Eye (tissue), 1 donor: ENCODE data around the gene UQCR10.
A peak's percentile ranks its signal among the peaks of the same experiment; 100 is the strongest.

Experiments
- DNase-seq: peaks from one replicate; pipeline ENCODE4 v3.0.0-alpha.2; 2015

UQCR10 gene

DNA sequence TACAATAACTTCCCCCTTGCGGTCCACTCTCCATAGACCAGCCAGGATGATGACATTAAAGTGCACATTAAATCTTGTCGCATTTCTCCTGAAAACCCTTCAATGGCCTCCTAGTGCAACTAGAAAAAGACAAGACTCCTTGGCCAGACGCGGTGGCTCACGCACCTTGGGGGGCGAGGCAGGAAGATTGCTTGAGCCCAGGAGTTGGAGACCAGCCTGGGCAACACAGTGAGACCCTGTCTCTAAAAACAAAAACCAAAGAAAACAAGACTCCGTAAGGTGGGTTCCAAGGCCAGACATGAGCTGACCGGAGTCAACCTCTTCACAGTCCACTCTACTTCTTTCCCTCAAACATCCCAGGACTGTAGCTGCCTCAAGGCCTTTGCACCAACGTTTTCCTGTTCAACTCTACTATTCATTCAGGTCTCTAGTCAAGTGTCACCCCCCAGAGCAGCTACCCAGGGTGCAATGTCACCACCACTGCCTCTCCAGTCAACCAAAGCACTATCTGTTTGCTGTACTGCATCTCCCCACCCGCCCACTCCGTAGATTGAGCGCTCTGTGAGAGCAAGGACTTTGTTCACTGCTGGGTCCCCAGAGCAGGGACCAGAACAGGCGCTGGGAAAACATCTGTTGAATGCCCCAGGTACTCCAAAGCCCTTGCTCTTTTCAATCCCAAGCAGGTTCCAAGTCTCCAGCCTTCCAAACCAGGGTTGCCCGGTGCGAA is 1.1 kb upstream of the UQCR10 start:
- no peak for DNase-seq

DNA sequence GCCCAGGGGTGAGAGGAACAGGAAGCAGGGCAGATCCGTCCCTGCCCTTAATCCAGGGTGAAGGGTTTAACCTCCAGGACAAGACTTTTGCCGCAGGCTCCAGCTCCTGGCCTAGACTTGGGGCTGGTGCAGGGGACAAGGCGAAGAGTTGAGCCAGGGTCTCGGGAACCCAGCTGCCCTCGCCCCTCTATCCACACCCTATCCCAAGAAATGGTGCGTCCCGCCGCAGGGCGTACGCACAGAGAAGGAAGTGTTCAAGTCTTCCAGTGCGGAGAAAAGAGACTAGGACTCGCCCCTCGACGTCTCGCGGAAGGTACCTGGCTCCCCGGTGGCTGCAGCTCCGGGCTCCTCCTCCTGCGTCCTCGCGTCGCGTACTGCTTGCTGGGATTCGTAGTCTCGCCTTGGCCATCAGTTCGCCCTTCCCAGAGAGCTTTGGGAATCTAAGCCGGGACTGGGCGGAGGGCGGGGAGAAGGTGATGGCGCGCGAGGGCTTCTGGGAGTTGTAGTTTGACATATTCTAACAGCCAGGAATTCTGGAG is 468 bp upstream of the UQCR10 start, which contains the start of gene ZMAT5:
ZMAT5 (minus strand) TSS at position 376 of the 539 bp plus-strand sequence. CDS start 18,463 bp downstream, outside the sequence.
- no peak for DNase-seq

DNA sequence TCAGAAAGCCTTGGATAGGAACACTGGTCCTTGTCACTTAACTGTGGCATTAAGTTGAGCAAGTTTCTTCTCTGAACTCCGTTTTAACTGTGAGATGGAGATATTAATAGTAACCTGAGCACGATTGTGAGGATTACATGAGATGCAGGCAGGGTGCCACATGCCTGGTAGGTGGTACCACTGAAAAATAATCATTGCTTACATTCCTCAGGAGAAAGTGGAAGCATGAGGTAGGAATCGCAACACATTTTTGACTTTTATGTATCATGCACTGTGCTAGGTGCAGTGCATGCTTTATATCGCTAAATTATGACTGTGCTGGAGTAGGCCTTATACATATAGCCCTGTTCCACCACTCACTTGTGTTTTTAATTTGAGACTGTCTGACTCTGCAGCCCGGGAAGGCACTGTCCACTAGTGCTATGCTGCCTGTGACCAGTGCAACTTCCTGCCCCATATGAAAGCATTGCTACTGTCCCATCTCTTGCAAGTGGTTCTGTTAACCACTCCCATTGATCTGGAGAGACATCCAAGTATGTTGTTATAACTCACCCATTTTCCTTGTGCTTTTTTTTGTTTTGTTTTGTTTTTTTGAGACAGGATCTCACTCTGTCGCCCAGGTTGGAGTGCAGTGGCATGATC is 1.0 kb downstream of the UQCR10 start:
- no peak for DNase-seq

DNA sequence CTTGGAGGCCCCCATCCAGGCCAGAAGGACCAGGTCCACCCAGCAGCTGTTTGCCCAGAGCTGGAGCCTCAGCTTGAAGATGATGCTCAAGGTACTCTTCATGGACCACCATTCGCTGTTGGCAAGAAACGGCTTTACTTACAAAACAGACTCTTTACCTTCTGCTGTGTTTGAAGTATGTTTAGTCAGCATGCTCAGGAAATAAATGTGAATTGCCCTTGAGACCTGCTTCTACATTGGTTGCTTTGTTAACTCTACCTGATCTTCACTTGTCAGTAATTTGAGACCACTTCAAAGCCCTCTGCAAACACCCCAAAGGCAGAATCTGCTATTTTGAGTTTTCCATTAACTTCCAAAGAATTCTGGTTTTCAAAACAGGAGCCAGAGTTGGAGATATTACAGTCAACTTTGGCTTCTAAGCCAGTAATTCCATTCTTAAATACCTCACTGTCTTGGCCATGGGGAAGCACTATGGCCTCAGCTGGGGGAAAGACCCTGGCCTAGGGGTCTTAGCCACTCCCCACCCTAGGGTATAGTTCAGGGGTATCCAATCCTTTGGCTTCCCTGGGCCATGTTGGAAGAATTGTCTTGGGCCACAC is 2.7 kb downstream of the UQCR10 start:
- DNase-seq: no peak

DNA sequence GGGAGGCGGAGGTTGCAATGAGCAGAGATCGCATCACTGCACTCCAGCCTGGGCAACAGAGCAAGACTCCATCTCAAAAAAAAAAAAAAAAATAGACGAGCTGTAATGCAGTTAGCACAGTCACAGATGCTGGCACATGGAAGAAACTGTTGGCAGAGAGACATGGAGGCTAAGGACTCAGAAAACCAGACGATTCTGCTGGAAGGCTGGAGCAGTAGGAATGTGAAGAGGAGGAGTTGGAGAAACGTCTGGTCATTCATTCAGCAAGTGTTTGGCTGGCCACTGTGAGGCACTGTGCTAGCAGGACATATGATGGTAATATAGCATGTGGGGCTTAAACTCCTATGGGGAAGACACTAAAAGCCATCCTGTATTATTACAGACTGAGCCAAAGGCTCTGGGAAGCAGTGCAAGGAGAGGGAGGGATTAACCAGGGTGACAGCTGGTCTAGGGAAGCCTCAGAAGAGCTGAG is 5.0 kb downstream of the UQCR10 start:
- DNase-seq: no peak

DNA sequence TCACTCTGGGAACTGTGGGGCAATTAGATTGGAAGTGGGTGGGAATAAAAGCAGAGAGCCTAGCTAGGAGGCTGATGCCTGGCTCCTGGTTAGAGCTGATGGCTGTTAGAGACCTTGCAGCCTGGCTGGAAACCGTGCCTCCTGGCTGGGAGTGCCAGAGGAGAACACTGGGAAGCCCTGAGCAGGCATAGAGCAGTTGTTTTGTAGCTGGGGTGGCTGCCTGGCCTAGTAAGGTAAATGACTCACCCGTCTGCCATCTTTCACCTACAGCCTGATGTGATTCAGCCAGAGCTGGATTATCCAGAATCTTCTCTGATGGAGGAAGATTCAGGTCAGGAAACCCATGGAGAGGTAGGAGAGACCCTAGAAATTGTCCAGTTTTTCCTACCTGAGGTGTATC is 6.1 kb downstream of the UQCR10 start:
- no peak for DNase-seq

DNA sequence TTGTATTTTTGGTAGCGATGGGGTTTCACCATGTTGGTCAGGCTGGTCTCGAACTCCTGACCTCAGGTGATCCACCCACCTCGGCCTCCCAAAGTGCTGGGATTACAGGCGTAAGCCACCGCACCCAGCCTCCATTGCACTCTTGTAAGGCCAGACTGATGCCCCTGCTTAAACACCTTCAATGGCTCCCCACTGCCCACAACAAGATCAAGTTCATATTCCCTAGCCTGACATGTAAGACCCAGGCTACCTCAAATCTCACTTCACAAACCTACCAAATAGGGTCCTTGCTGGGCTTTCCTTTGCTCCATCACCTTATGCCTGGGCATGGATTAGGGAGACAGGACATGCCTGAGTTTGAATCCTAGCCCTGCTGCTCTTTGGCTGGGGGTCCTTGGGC is 13.1 kb downstream of the UQCR10 start:
- DNase-seq: no peak

DNA sequence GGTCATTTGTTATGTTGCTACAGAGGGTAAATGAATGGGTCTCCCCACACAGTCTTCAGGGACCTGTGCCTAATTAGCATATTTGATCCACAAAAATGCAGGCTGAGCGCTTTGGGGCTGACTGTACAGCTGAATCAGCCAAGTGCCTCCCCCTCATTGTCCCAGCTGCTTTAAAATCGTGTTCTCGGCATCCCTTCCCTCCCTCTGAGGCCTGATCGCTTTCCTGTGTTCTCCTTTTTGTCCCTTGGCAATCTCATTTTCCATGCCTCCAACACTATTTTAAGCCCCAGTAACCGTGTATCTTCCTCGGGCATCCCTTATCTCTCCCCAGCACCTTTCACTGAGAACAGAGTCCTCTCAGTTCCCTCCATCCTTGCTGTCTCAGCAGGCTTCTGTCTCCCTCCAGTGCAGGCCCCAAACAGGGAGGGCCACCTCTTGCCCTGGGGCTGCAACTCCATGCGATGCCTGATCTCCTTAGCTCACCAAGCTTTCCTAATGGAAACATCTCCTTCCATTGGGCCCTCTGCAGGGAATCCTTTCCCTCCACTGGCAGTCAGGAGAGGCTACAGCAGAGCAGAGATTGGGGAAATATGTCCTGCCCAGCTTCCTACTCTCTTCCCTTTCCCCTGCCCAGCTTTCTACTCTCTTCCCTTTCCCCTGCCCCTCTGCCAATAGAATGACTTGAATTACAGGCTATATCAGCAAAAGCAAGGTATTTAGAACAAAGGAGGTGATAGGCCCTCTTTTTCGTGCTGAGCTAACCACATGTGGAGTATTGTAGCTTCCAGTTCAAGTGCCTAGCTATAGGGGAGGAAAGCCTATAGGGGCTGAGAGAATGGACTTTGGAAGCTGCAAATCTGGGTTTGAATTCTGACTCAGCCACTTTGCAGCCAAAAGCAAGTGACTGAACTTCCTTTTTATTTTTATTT is 13.8 kb downstream of the UQCR10 start:
- DNase-seq: peak; percentile 38

DNA sequence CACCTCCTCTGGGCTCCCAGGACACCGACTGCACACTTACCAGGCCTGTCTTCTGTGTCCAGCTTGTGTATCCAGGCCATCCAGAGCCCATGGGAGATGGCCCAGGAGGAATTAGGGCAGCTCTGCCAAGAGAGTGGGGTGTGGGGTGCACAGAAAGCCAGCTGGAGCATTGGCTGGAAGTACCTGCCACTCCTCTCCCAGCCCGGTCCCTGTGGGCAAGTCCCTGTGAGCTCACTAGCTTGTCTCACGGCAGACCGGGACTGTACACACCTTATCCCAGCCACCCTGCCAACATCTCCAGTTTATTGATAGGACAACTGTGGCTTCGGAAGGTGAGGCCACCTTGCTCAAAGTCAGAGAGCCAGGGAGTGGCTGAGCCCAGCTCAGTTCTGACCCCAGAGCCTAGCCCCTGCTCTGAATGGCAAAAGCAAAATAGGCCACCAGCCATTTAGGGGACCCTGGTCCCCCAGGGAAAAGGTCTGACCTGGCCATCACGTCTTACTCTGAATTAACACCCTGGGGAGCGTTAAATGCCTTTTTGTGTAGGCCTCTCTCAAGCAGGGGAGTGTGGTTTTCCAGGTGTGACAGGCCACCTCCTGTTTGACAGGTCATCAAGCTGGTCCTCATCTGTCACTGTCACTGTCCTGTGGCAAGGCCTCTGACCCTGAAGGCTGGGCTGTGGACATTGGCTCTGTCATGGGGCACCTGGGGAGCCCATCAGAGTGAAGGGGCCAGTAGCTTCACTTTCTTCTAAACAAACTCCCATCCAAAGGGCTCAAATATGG is 15.1 kb downstream of the UQCR10 start:
- DNase-seq: no peak

DNA sequence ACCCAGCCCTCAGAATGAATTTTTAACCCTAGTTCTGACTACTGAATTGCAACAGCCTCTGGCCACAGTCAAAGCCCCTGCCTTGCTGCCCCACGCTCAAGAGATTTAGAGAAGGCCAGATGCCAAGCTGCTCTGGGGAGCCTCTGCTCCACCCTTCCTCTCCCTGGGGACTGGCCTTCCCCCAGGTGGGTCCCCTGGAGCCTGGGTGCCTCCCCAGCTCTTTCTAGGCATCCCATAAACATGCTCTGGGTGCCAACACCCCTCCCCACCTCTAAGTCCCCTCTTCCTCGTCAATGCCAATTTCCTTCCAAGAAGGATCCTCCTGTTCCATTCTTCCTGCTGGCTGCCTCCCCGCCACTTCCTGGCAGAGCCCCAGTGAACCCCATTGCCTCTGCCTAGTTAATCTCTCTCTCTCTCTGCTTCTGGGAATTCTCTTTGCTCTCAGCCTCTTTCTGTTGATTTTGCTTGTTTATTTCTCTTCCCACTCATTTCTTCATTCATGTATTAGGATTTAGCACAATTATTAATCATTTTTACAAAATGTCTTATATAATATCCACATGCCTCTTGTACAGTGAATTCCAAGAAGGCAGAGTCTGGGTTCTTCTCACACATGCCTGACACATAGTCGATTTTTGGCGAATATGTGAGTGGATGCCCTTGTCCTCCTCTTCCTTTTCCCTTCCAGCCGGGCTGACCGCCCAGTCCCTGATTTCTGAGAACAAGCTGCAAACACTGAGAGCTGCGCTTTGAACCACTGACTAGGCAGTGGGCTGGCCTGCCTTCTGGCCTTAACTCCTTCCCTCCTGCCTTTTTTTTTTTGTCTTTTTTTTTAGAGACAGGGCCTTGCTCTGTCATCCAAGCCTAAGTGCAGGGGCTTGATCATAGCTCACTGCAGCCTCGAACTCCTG is 17.5 kb downstream of the UQCR10 start:
- DNase-seq: no peak

DNA sequence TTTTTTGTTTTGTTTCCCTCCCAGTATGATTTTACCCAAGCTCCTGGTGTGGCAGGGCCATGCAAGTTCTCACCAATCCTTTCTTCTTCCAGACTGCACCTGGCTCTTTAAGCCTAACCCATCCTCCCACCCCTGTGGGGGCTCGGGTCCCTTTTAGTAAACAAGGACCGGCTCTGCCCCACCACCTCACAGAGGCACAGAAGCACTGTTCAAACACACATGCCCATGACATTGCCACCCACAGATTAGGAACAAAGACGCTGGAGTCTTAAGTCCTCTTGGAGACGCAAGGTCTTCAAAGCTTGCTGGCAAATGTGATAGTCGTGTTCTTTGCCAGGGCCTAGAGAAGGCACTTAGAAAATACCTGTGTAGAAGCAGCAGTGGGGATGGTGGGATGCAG is 18.9 kb downstream of the UQCR10 start:
- DNase-seq: no peak

DNA sequence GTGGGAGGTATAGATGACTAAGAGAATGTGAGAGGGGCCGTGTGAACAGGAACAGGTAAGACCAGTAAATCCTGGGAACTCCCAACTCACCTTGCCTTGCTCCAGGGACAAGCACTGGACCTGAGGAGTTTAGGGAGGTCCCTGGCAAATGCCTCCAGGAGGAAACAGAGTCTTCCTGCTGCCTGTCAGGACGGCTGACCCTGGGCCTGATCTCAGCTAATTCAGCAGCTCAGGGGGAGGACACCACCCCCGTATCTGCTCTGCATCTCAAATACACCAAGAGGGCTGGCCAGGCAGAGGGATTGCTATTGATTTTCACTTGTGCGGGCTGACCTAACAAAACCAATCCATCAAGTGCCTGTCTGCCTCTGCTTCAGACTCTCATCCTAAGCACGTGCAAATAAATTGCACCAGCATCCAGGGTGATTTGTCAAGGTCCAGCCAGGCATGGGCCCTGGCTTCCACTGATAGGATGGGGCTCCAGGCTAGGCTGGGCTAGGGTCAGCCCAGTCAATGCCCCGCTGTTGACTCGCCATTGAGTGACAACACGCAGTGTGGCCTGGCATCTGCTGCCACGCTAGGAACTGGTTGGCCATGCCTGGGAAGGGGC is 20.3 kb downstream of the UQCR10 start:
- no peak for DNase-seq

DNA sequence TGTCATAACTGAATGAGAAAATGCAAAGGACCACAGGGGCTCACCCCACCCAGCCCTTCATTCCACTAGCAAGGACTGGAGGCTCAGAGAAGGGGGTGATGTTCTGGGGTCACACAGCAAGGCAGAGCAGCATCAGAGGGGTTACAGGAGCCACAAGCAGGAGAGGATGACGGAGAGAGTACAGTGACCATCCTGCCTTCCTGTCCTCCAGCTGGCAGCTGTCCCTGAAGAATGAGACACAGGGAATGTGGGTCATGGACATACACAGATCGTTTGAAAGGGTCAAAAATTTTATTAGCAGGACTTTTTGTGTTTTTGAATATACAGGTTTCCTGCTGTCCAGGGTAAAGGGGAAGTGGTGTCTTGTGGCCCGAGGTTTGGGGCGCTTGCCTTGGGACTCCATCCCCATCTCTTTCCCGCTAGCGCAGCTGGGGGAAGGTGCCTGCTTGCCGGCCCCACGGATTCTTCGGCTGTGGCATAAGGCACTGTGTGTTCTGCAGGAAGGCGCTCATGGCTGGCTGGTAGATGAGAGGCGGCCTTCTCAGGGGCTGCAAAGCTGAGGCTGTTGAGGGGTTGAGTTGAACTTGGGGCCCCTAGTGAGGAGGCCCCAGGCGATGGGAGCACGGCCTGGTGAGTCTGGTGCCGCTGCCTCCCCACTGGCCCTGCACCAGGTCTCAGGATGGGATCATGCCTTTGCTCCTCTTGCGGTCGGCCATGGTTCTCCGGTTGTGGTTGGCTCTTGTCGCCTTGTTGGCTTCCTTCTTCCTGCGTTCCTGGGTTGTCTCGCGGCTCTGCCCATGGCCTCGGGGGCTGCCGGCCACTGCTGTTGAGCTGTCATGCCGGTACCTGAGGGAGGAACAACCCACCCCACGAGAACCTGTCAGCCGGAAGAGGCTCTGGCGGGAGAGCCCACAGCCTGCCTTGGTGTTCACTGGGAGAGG is 21.4 kb downstream of the UQCR10 start:
- no peak for DNase-seq

DNA sequence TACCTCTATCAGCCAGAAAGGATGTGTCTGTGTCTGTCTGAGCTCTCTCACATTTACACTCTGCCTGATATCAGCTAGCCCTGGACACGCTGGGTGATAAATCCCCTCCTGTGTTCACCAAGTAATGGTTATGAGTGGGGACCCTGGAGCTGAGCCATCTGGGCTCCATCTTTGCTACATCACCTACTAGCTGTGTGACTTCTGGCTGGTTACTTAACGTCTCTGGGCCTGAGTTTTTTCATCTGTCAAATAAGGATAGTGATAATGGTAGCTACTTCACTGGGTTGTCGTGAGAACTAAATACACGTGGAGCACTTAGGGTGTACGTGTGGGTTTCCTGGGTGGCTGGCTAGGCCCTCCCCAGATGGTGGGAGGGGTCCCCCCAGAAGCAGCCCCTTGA is 22.9 kb downstream of the UQCR10 start:
- no peak for DNase-seq

DNA sequence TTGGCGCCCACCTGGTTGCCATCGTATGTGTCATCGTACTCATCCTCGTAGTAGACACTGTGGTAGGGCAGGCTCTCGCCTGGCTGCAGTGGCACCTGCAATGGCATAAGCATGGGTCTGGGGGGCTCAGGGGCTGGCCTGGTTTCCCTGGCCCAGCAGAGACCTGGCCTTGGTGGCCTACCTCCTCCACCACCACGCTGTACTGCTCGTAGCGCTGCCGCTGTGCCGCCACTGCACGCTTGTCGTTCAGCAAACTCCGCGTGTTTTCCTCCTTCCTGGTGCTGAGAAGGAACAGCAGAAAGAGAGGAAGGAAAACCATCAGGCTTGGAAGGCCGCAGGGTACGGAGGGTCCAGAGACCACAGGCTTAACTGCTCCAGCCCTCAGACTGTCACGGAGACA is 26.2 kb downstream of the UQCR10 start:
- no peak for DNase-seq

DNA sequence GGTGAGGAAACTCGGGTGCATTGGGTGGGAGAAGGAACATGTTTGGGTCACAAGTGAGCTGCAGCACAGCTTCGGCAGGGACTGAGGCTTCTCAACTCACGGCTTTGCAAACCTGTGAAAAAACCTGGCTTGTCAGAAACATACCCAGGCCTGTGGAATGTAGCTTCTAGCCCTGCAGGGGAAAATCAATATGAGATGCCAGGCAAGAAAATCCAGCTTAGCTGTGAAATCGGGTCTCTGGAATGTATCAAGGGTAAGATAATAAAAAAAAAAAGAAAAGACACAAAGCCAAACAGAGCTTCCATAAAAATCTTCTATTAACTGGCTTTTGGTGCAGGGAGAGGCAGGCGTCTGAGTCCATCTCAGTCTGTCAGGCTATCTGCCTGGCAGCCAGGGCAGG is 28.5 kb downstream of the UQCR10 start:
- DNase-seq: peak; percentile 31

DNA sequence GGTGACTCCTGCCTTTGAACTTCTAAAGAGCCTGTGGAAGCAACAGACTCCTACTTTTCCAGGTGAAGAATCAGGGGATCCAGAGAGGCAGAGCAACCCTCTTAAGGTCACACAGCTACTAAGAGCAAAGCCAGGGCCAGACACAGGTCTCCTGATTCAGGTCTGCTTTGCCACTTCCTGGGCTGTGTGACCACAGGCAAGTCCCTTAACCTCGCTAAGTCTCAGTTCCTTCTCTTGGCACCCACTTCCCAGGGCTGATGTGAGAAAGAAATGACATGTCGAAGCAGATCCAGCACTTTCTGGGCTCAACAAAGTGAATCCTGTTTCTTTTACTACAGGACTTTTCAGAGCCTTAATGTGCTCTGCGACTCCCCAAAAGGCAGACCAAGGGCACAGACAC is 30.2 kb downstream of the UQCR10 start:
- no peak for DNase-seq

DNA sequence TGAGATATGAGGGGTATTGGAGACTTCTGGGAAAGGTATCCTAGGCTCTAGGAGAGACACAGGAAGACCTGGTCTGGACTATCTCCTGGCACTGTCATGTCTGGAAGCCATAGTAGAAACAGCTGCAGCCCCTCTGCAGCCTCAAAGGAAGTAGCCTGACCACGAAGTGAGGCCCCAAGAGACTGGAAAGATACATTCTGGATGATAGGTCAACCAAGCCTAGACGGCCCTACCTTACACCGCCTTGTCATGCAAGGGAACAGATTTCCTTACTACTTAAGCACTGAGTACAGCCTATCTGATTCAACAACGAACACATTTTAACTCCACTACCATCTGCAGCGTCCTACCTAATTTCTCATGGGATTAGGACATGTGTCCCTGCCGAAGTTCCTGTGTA is 31.1 kb downstream of the UQCR10 start:
- no peak for DNase-seq

DNA sequence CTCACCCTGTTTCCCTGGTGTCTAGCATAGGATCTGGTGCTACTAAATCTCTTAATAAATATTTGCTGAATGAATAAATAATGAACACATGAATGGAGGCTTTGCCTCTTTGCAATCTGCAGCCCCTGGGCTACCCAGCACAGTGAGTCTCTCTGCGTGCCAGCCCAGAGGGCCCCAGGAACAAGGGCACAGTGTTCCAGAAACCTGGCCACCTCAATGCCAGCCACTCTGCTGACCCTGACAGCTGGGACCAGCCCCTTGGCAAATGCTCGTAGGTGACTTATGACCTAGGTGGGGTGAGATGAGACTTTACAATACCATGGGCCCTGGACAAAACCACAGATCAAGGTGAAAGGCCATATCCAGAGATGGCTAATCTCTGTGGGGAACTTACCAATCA is 31.6 kb downstream of the UQCR10 start:
- no peak for DNase-seq
